ENCODE results near the gene DDX59. TPM values are rescaled to one million over a fixed set of nuclear protein-coding genes. Genes with fewer than 3 reads are reported as not detected.

The DDX59 gene
- total RNA-seq, 3 donors from 2014 or later, result 17.7 to 28.5 (median 26.2) TPM

- intact Hi-C loops (cut with DNase I, micrococcal nuclease), result no loop called here
- no peaks in the 10 kb centered on the region for H3K4me1 ChIP-seq (ENCODE audit: low read depth)
- TF ChIP-seq CTCF (IDR thresholded peaks at IDR 0.05), result no peak
- H3K9me3 ChIP-seq, result no peaks in the 10 kb centered on the region
- DNase-seq (no peak), ATAC-seq (no peak)
- no peak overlapping the region for H3K4me3 ChIP-seq
- no peaks in the 10 kb centered on the region for H3K36me3 ChIP-seq (ENCODE audit: low read depth)
Measured at GRCh38 chr1:200693327-200693726, 23.6 kb upstream of the DDX59 start.

GRCh38 chr1:200692316-200692715 lies 22.6 kb upstream of the DDX59 start:
- no peaks in the 10 kb centered on the region for H3K9me3 ChIP-seq
- no peaks in the 10 kb centered on the region for H3K4me1 ChIP-seq (ENCODE audit: low read depth)
- no peak for TF ChIP-seq CTCF (IDR thresholded peaks at IDR 0.05)
- no peak overlapping the region for H3K4me3 ChIP-seq
- intact Hi-C loops (cut with DNase I, micrococcal nuclease), result no loop called here
- ATAC-seq, result no peak
- no peak for DNase-seq
- no peaks in the 10 kb centered on the region for H3K36me3 ChIP-seq (ENCODE audit: low read depth)

GRCh38 chr1:200686620-200687019 lies 16.9 kb upstream of the DDX59 start:
- DNase-seq (no peak), ATAC-seq (no peak)
- no peak for TF ChIP-seq CTCF (IDR thresholded peaks at IDR 0.05)
- no peaks in the 10 kb centered on the region for H3K36me3 ChIP-seq (ENCODE audit: low read depth)
- H3K4me3 ChIP-seq, result no peak overlapping the region
- intact Hi-C loops (cut with DNase I, micrococcal nuclease), result no loop called here
- no peaks in the 10 kb centered on the region for H3K9me3 ChIP-seq
- no peaks in the 10 kb centered on the region for H3K4me1 ChIP-seq (ENCODE audit: low read depth)

- H3K36me3 ChIP-seq (ENCODE audit: low read depth), result no peaks in the 10 kb centered on the region
- ATAC-seq (no peak), DNase-seq (no peak)
- H3K9me3 ChIP-seq, result no peaks in the 10 kb centered on the region
- H3K4me1 ChIP-seq (ENCODE audit: low read depth), result no peaks in the 10 kb centered on the region
- no peak for TF ChIP-seq CTCF (IDR thresholded peaks at IDR 0.05)
- intact Hi-C loops (cut with DNase I, micrococcal nuclease), result no loop called here
- no peak overlapping the region for H3K4me3 ChIP-seq
Measured at GRCh38 chr1:200684015-200684414, 14.3 kb upstream of the DDX59 start.

GRCh38 chr1:200683298-200683697 lies 13.6 kb upstream of the DDX59 start:
- Histone ChIP-seq H3K4me3 (no peak overlapping the region), H3K4me1 (ENCODE audit: low read depth) (no peaks in the 10 kb centered on the region), H3K9me3 (no peaks in the 10 kb centered on the region), H3K36me3 (ENCODE audit: low read depth) (no peaks in the 10 kb centered on the region)
- no peak for TF ChIP-seq CTCF (IDR thresholded peaks at IDR 0.05)
- intact Hi-C loops (cut with DNase I, micrococcal nuclease), result no loop called here
- no peak for ATAC-seq
- no peak for DNase-seq

GRCh38 chr1:200681231-200681630 lies 11.5 kb upstream of the DDX59 start:
- H3K4me1 ChIP-seq (ENCODE audit: low read depth), result no peaks in the 10 kb centered on the region
- intact Hi-C loops (cut with DNase I, micrococcal nuclease), result no loop called here
- H3K4me3 ChIP-seq, result no peak overlapping the region
- H3K36me3 ChIP-seq (ENCODE audit: low read depth), result no peaks in the 10 kb centered on the region
- no peak for TF ChIP-seq CTCF (IDR thresholded peaks at IDR 0.05)
- ATAC-seq, result no peak
- DNase-seq, result no peak
- H3K9me3 ChIP-seq, result no peaks in the 10 kb centered on the region
